ENCODE results near the gene SMTN.
A peak's percentile ranks its signal among the peaks of the same experiment; 100 is the strongest.
"Not testable (repeated sequence)": the region's sequence is repeated elsewhere in the genome, so short reads cannot be mapped to it uniquely, and the experiment has no call there.

Gene SMTN

GRCh38 chr22:31106001-31106571, 25.0 kb downstream of the SMTN start:
- no peak for DNase-seq

- DNase-seq, result peak; percentile 57
These were observed 25.6 kb downstream of the SMTN start for GRCh38 chr22:31106731-31107177.

- DNase-seq, result peak; percentile 99
These were observed 26.2 kb downstream of the SMTN start, which contains the start of gene SELENOM for GRCh38 chr22:31107178-31107893. Gene SELENOM, minus strand, starts transcription at chr22:31107568. Its CDS starts 63 bp downstream, at chr22:31107505.

GRCh38 chr22:31107894-31108218, 26.7 kb downstream of the SMTN start:
- no peak for DNase-seq

- DNase-seq, result not testable (repeated sequence)
These were observed 31.5 kb downstream of the SMTN start for GRCh38 chr22:31112547-31113091.

GRCh38 chr22:31118046-31118820, 37.1 kb downstream of the SMTN start:
- DNase-seq, result no peak

GRCh38 chr22:31119026-31119717, 38.1 kb downstream of the SMTN start:
- DNase-seq, result no peak

GRCh38 chr22:31120230-31120629, 39.1 kb downstream of the SMTN start:
- no peak for DNase-seq

GRCh38 chr22:31120642-31121041, 39.5 kb downstream of the SMTN start:
- no peak for DNase-seq

GRCh38 chr22:31121403-31121802, 40.3 kb downstream of the SMTN start:
- DNase-seq, result no peak

- DNase-seq, result no peak
These were observed 41.0 kb downstream of the SMTN start for GRCh38 chr22:31122196-31122531.

- DNase-seq, result peak; percentile 55
These were observed 41.6 kb downstream of the SMTN start, which contains the start of gene INPP5J for GRCh38 chr22:31122532-31123291. Gene INPP5J, plus strand, starts transcription at chr22:31122966. Its CDS starts 49 bp downstream, at chr22:31123015.

- DNase-seq, result no peak
These were observed 42.1 kb downstream of the SMTN start for GRCh38 chr22:31123292-31123602.

GRCh38 chr22:31124290-31124689, 43.2 kb downstream of the SMTN start:
- no peak for DNase-seq

- DNase-seq, result no peak
These were observed 43.8 kb downstream of the SMTN start for GRCh38 chr22:31124811-31125465.

GRCh38 chr22:31125521-31126117, 44.5 kb downstream of the SMTN start:
- no peak for DNase-seq

GRCh38 chr22:31126128-31126868, 45.2 kb downstream of the SMTN start:
- DNase-seq, result no peak

GRCh38 chr22:31126869-31127175, 45.7 kb downstream of the SMTN start:
- DNase-seq, result no peak

- no peak for DNase-seq
These were observed 46.2 kb downstream of the SMTN start for GRCh38 chr22:31127181-31127772.

GRCh38 chr22:31128156-31128555, 47.0 kb downstream of the SMTN start:
- no peak for DNase-seq
